Measurements from ENCODE around the gene ARGLU1.

DNA sequence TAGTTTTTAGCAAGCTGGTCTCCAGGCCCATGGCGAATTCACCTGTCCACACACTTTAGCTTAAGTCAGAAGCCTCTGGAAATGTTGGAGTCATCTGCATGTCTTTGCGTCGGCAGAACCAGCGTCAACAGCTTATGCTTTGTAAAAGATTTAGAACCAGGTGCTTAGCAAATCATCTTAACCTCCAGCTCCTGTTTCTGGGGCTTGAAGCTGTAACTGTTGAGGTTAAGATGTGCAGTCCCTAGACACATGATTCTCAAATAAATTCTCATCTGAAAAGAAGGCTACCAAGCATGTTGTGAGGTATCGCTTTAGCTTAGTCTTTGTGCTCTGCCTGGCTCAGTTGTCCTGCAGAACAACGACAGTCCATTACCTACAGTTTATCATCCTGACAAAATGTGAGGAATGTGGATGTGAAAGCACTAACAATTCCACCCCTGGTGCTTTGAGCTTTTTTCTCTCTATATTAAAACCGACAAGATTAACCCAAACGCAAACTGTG, 36.9 kb downstream of the ARGLU1 start:
- TF ChIP-seq CTCF (IDR thresholded peaks at IDR 0.05) (no peak), POLR2A (IDR thresholded peaks at IDR 0.05) (no peak)

Data from adrenal gland (tissue), 5 donors.